ENCODE results near the gene EXOC6. TPM values are rescaled to one million over a fixed set of nuclear protein-coding genes. Genes with fewer than 3 reads are reported as not detected.

EXOC6 gene
- polyA plus RNA-seq, 1 donor (not counting 4 experiments of a cell fraction or from before 2014, with no cell fraction given): 1.2 TPM

- FAIRE-seq (no peak), DNase-seq (ENCODE audit: low read depth, low spot score) (no peak)
- dilution Hi-C loops (cut with MboI; ENCODE audit: extremely low pct_ligation_motif_present, low sequenced_read_pairs): no loop called here
- Histone ChIP-seq H4K20me1 (ENCODE audit: control insufficient read depth, extremely low read depth, insufficient read depth, low read length) (no peaks in the 10 kb centered on the region), H3K79me2 (ENCODE audit: control insufficient read depth, insufficient read depth, low read length) (no peaks in the 10 kb centered on the region), H3K9ac (ENCODE audit: control insufficient read depth, extremely low read depth, insufficient read depth, low read length) (no peak overlapping the region), H3K9me1 (ENCODE audit: control insufficient read depth, extremely low read depth, insufficient read depth, low read length) (no peaks in the 10 kb centered on the region), H3K27me3 (ENCODE audit: control insufficient read depth, extremely low read depth, insufficient read depth, low read length) (peaks cover 3% of the 10 kb centered on the region), H3K4me2 (ENCODE audit: control insufficient read depth, extremely low read depth, insufficient read depth, low read depth, low read length) (peak overlapping the region; percentile 97), H3K9me3 (ENCODE audit: control insufficient read depth, low read depth, low read length) (no peaks in the 10 kb centered on the region), H2AFZ (ENCODE audit: control insufficient read depth, low read length) (no peak overlapping the region), H3K4me3 (ENCODE audit: control insufficient read depth in 2 of 3, extremely low read depth in 1 of 3, insufficient read depth in 2 of 3, low read depth in 1 of 3, low read length in 3 of 3) (no peak overlapping the region), H3K36me3 (ENCODE audit: control insufficient read depth in 2 of 2, extremely low read depth in 1 of 2, insufficient read depth in 2 of 2, low read length in 2 of 2) (no peaks in the 10 kb centered on the region), H3K4me1 (ENCODE audit: control insufficient read depth, extremely low read depth, insufficient read depth, low read length) (peaks cover 9% of the 10 kb centered on the region), H3K27ac (ENCODE audit: control insufficient read depth, insufficient read depth, low read length) (no peak overlapping the region)
- TF ChIP-seq CTCF (optimal IDR thresholded peaks at IDR 0.05 in 1 of 3, IDR thresholded peaks at IDR 0.05 in 1 of 3, conservative IDR thresholded peaks at IDR 0.05 in 1 of 3; ENCODE audit: extremely low read depth in 1 of 3, insufficient read depth in 2 of 3, low read length in 3 of 3) (no peak), EZH2 (IDR thresholded peaks at IDR 0.05; ENCODE audit: low read length) (no peak)
Observed at GRCh38 chr10:92849576-92850090, 1.3 kb downstream of the EXOC6 start.

GRCh38 chr10:92850185-92850584 lies 1.9 kb downstream of the EXOC6 start:
- H3K27me3 ChIP-seq (ENCODE audit: control insufficient read depth, extremely low read depth, insufficient read depth, low read length): peaks cover 3% of the 10 kb centered on the region
- no peak for DNase-seq (ENCODE audit: low read depth, low spot score)

More at GRCh38 chr10:92850185-92850584, 1.9 kb downstream of the EXOC6 start:
- Histone ChIP-seq H3K9me1 (ENCODE audit: control insufficient read depth, extremely low read depth, insufficient read depth, low read length) (no peaks in the 10 kb centered on the region), H3K9me3 (ENCODE audit: control insufficient read depth, low read depth, low read length) (no peaks in the 10 kb centered on the region), H3K4me2 (ENCODE audit: control insufficient read depth, extremely low read depth, insufficient read depth, low read depth, low read length) (no peak overlapping the region), H4K20me1 (ENCODE audit: control insufficient read depth, extremely low read depth, insufficient read depth, low read length) (no peaks in the 10 kb centered on the region), H3K4me3 (ENCODE audit: control insufficient read depth in 2 of 3, extremely low read depth in 1 of 3, insufficient read depth in 2 of 3, low read depth in 1 of 3, low read length in 3 of 3) (no peak overlapping the region), H3K79me2 (ENCODE audit: control insufficient read depth, insufficient read depth, low read length) (no peaks in the 10 kb centered on the region), H3K9ac (ENCODE audit: control insufficient read depth, extremely low read depth, insufficient read depth, low read length) (no peak overlapping the region), H3K36me3 (ENCODE audit: control insufficient read depth in 2 of 2, extremely low read depth in 1 of 2, insufficient read depth in 2 of 2, low read length in 2 of 2) (no peaks in the 10 kb centered on the region), H2AFZ (ENCODE audit: control insufficient read depth, low read length) (no peak overlapping the region), H3K4me1 (ENCODE audit: control insufficient read depth, extremely low read depth, insufficient read depth, low read length) (peaks cover 9% of the 10 kb centered on the region), H3K27ac (ENCODE audit: control insufficient read depth, insufficient read depth, low read length) (no peak overlapping the region)
- dilution Hi-C loops (cut with MboI; ENCODE audit: extremely low pct_ligation_motif_present, low sequenced_read_pairs): no loop called here
- no peak for FAIRE-seq
- TF ChIP-seq EZH2 (IDR thresholded peaks at IDR 0.05; ENCODE audit: low read length) (no peak), CTCF (optimal IDR thresholded peaks at IDR 0.05 in 1 of 3, IDR thresholded peaks at IDR 0.05 in 1 of 3, conservative IDR thresholded peaks at IDR 0.05 in 1 of 3; ENCODE audit: extremely low read depth in 1 of 3, insufficient read depth in 2 of 3, low read length in 3 of 3) (no peak)
